IMR-90 (cell line): ENCODE data around the gene LRRC4C. TPM values are rescaled to one million over a fixed set of nuclear protein-coding genes. Genes with fewer than 3 reads are reported as not detected.

Experiments
- ATAC-seq: fragments of 200-7000 bp; cut with Tn5 transposase; 2 replicates; pipeline ENCODE4 v1.9.1; 2020; ENCODE audit warnings: low read depth, mild to moderate bottlenecking, moderate library complexity
- BruUV-seq: library from RNA; stranded (reverse); fragments of 400-500 nt; replicated peaks from 2 replicates; lab custom pipeline; 2021; lab: Mats Ljungman, UMichigan
- CTCF ChIA-PET: fragments of 300-600 bp; formaldehyde crosslinking; extraction: SDS; loops from one replicate; lab custom pipeline; 2021; ENCODE audit warnings: antibody characterized with exemption; lab: Yijun Ruan, JAX
- POLR2A ChIA-PET: fragments of 300-600 bp; sonication (Branson Sonifier 250); formaldehyde crosslinking; loops from one replicate; lab custom pipeline; 2022; ENCODE audit warnings: antibody characterized with exemption; ENCODE audit not compliant: unreplicated experiment; lab: Charles Lee
- DNase-seq: peaks from one replicate; pipeline ENCODE4 v3.0.0; 2013
- H2AFZ ChIP-seq: replicated peaks from 2 replicates; pipeline ENCODE3; 2013; ENCODE audit warnings: low read length, mild to moderate bottlenecking; ENCODE audit not compliant: poor library complexity
- H2AK5ac ChIP-seq: 2 replicates; pipeline ENCODE4 v1.6.1; 2013; ENCODE audit warnings: low read depth, low read length, inconsistent platforms
- H2AK9ac ChIP-seq: replicated peaks from 2 replicates; pipeline ENCODE3; 2013; ENCODE audit warnings: mild to moderate bottlenecking, low read depth, low read length, moderate library complexity; ENCODE audit not compliant: poor library complexity
- H2BK120ac ChIP-seq: 2 replicates; pipeline ENCODE4 v1.6.1; 2013; ENCODE audit warnings: low read depth, low read length, inconsistent platforms
- H2BK15ac ChIP-seq: 3 replicates; pipeline ENCODE4 v1.6.1; 2013; ENCODE audit warnings: low read depth, low read length, inconsistent platforms
- H2BK20ac ChIP-seq: 2 replicates; pipeline ENCODE4 v1.6.1; 2013; ENCODE audit warnings: low read depth, mild to moderate bottlenecking, inconsistent platforms, low read length, moderate library complexity
- H2BK5ac ChIP-seq: 2 replicates; pipeline ENCODE4 v1.6.1; 2013; ENCODE audit warnings: mild to moderate bottlenecking, low read depth, low read length, inconsistent platforms; ENCODE audit not compliant: poor library complexity, severe bottlenecking
- H3K14ac ChIP-seq: replicated peaks from 2 replicates; pipeline ENCODE4 v1.6.1; 2013; ENCODE audit warnings: low read depth, low read length, inconsistent platforms
- H3K18ac ChIP-seq: 2 replicates; pipeline ENCODE4 v1.6.1; 2013; ENCODE audit warnings: low read depth, low read length, control low read depth
- H3K23ac ChIP-seq: 2 replicates; pipeline ENCODE4 v1.6.1; 2013; ENCODE audit warnings: low read depth, low read length, inconsistent platforms
- H3K27ac ChIP-seq: 2 replicates; pipeline ENCODE4 v1.5.1; 2013; ENCODE audit warnings: mild to moderate bottlenecking, control low read depth, low read length; ENCODE audit not compliant: insufficient read depth
- H3K27me3 ChIP-seq: 2 replicates; pipeline ENCODE4 v1.6.1; 2013; ENCODE audit warnings: low read length; ENCODE audit not compliant: control insufficient read depth, insufficient read depth
- H3K36me3 ChIP-seq: 2 replicates; pipeline ENCODE4 v1.6.1; 2013; ENCODE audit warnings: low read length, mixed read lengths; ENCODE audit not compliant: control insufficient read depth, insufficient read depth
- H3K4ac ChIP-seq: 2 replicates; pipeline ENCODE4 v1.6.1; 2013; ENCODE audit warnings: low read depth, low read length, inconsistent platforms
- H3K4me1 ChIP-seq: 2 replicates; pipeline ENCODE4 v1.6.1; 2013; ENCODE audit warnings: low read length, mixed read lengths; ENCODE audit not compliant: control insufficient read depth, insufficient read depth
- H3K4me2 ChIP-seq: 2 replicates; pipeline ENCODE4 v1.6.1; 2013; ENCODE audit warnings: low read depth, mild to moderate bottlenecking, control low read depth, low read length, moderate library complexity
- H3K4me3 ChIP-seq: 2 replicates; pipeline ENCODE4 v1.5.1; 2013; ENCODE audit warnings: low read depth, mild to moderate bottlenecking, control low read depth, low read length, moderate library complexity; ENCODE audit not compliant: insufficient read depth
- H3K56ac ChIP-seq: 2 replicates; pipeline ENCODE4 v1.6.1; 2013; ENCODE audit warnings: low read length, inconsistent platforms; ENCODE audit not compliant: insufficient read depth; ENCODE audit errors: extremely low read depth
- H3K79me1 ChIP-seq, 2 experiments: 2 replicates each; pipeline ENCODE4 v1.6.1; 2013; ENCODE audit warnings: low read length in 2 of 2, inconsistent platforms in 1 of 2, low read depth in 1 of 2
- H3K9ac ChIP-seq: 2 replicates; pipeline ENCODE4 v1.6.1; 2013; ENCODE audit warnings: low read depth, low read length, control low read depth
- H3K9me1 ChIP-seq: 2 replicates; pipeline ENCODE4 v1.6.1; 2013; ENCODE audit warnings: low read length, inconsistent platforms; ENCODE audit not compliant: insufficient read depth
- H3K9me3 ChIP-seq: 2 replicates; pipeline ENCODE4 v1.6.1; 2013; ENCODE audit warnings: low read length; ENCODE audit not compliant: control insufficient read depth, insufficient read depth
- H4K20me1 ChIP-seq: 2 replicates; pipeline ENCODE4 v1.6.1; 2013; ENCODE audit warnings: low read length, inconsistent platforms; ENCODE audit not compliant: insufficient read depth
- H4K5ac ChIP-seq: 2 replicates; pipeline ENCODE4 v1.6.1; 2013; ENCODE audit warnings: mild to moderate bottlenecking, low read depth, low read length, control low read depth
- H4K8ac ChIP-seq, 2 experiments: 2 replicates each; pipeline ENCODE4 v1.6.1; 2013; ENCODE audit warnings: low read depth in 2 of 2, low read length in 2 of 2, control low read depth in 1 of 2, inconsistent platforms in 1 of 2
- H4K91ac ChIP-seq: 2 replicates; pipeline ENCODE4 v1.6.1; 2013; ENCODE audit warnings: low read depth, low read length, inconsistent platforms; ENCODE audit not compliant: insufficient read depth
- CHD1 ChIP-seq: IDR thresholded peaks from 2 replicates; pipeline ENCODE4 v1.6.1; 2012; ENCODE audit warnings: low read depth, low read length, improper control_type of control experiment
- MXI1 ChIP-seq: IDR thresholded peaks from 2 replicates; pipeline ENCODE4 v1.6.1; 2012; ENCODE audit warnings: low read depth, mild to moderate bottlenecking, low read length, moderate library complexity, borderline replicate concordance
- WGBS, 2 experiments: methylation state at CpG; one replicate each; pipeline versions ENCODE4 v1.1.5 to v1.1.7; 2013; ENCODE audit warnings: missing lambda C conversion rate in 2 of 2; ENCODE audit not compliant: insufficient read length in 1 of 2; ENCODE audit errors: extremely low coverage in 2 of 2; 5-methylcytosine and 5-hydroxymethylcytosine counted together
- dilution Hi-C: fragments of 300-500 bp; cut with HindIII; formaldehyde crosslinking; loops from one replicate; pipeline ENCODE4 v1.14.3; 2018; ENCODE audit warnings: low sequenced_read_pairs; ENCODE audit not compliant: unreplicated experiment
- in situ Hi-C: fragments of 300-500 bp; cut with MboI; formaldehyde crosslinking; loops from 3 replicates; pipeline ENCODE4 v1.14.3; 2019; ENCODE audit warnings: low sequenced_read_pairs, inconsistent platforms, mixed read lengths
- intact Hi-C: fragments of 100-400 bp; cut with micrococcal nuclease; formaldehyde crosslinking; loops from 2 replicates; pipeline ENCODE4 v1.10.0; 2022
- polyA plus RNA-seq, 3 experiments: library from polyadenylated mRNA; depleted of rRNA; stranded (reverse); fragments of >200 nt; gene quantifications; 2 replicates each; pipeline ENCODE4 v1.2.3, GENCODE V29; 2012; ENCODE audit warnings: low replicate concordance in 1 of 3
- total RNA-seq: library from RNA; depleted of rRNA; stranded (reverse); fragments of >200 nt; gene quantifications from 2 replicates; pipeline ENCODE4 v1.2.3, GENCODE V29; 2012
- TF ChIP-seq, protein P1 (sequence below): fragments of 150-350 bp; IDR thresholded peaks from 2 replicates; pipeline ENCODE4 v1.6.1; 2016; ENCODE audit warnings: low read depth, mild to moderate bottlenecking, low read length, moderate library complexity, borderline replicate concordance

LRRC4C gene
- total and polyA plus RNA-seq, 2 of the 4 experiments (the other 2 are of a cell fraction): under 0.01 to 0.03 TPM

DNA sequence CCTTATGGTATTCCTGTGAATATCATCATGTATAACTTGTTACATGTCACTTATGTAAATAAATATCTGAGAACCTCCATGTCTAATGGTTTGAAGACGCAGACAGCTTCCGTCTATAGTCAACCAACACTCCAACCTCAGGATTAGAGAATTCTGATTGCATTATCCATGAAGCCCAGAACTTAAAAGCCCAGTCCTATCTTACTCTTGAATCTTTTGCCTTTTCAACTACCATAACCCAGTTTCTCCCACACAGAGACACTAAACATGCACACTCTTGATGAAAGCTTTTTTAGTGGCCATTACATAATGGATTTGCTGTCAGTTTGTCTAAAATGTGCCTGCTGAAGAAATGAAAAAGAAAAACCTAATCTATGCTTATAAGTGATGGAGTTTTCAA, 1219.2 kb downstream of the LRRC4C start:
- CTCF ChIA-PET: no interaction called here
- in situ Hi-C loops (no loop called here), dilution Hi-C loops (no loop called here), intact Hi-C loops (no loop called here)
- Histone ChIP-seq H3K4me3 (no peak overlapping the region), H3K4me2 (no peak overlapping the region), H2AK9ac (no peak overlapping the region), H2BK20ac (no peak overlapping the region), H2BK15ac (no peak overlapping the region), H3K14ac (no peak overlapping the region), H4K8ac (no peak overlapping the region), H3K23ac (no peak overlapping the region), H3K27me3 (no peaks in the 10 kb centered on the region), H3K18ac (no peak overlapping the region), H2BK120ac (no peak overlapping the region), H3K27ac (no peak overlapping the region), H3K36me3 (no peaks in the 10 kb centered on the region), H4K5ac (no peak overlapping the region), H2BK5ac (no peak overlapping the region), H3K79me1 (no peaks in the 10 kb centered on the region), H3K4ac (no peak overlapping the region), H3K9me3 (no peaks in the 10 kb centered on the region), H2AFZ (no peak overlapping the region), H3K4me1 (no peaks in the 10 kb centered on the region), H3K9me1 (no peaks in the 10 kb centered on the region), H2AK5ac (no peak overlapping the region), H3K9ac (no peak overlapping the region), H4K20me1 (no peaks in the 10 kb centered on the region), H4K91ac (no peak overlapping the region), H3K56ac (no peak overlapping the region)
- no CpG with 5 or more reads among the region's 2 CpGs for WGBS, 2 experiments
- no TSS peak for BruUV-seq
- POLR2A ChIA-PET: no interaction called here
- TF ChIP-seq, protein P1, sequence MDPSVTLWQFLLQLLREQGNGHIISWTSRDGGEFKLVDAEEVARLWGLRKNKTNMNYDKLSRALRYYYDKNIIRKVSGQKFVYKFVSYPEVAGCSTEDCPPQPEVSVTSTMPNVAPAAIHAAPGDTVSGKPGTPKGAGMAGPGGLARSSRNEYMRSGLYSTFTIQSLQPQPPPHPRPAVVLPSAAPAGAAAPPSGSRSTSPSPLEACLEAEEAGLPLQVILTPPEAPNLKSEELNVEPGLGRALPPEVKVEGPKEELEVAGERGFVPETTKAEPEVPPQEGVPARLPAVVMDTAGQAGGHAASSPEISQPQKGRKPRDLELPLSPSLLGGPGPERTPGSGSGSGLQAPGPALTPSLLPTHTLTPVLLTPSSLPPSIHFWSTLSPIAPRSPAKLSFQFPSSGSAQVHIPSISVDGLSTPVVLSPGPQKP: no peak
- TF ChIP-seq CHD1: no peak
- TF ChIP-seq MXI1: no peak
- ATAC-seq: no peak
- DNase-seq: no peak
